Cerebellar nuclear complex (tissue), 1 donor: ENCODE data around the gene KCNQ1OT1.

Source experiments
- DNase-seq, 2 experiments: peaks; one replicate each; lab custom pipeline; 2025; lab: John Stamatoyannopoulos, UW

KCNQ1OT1 gene

DNA sequence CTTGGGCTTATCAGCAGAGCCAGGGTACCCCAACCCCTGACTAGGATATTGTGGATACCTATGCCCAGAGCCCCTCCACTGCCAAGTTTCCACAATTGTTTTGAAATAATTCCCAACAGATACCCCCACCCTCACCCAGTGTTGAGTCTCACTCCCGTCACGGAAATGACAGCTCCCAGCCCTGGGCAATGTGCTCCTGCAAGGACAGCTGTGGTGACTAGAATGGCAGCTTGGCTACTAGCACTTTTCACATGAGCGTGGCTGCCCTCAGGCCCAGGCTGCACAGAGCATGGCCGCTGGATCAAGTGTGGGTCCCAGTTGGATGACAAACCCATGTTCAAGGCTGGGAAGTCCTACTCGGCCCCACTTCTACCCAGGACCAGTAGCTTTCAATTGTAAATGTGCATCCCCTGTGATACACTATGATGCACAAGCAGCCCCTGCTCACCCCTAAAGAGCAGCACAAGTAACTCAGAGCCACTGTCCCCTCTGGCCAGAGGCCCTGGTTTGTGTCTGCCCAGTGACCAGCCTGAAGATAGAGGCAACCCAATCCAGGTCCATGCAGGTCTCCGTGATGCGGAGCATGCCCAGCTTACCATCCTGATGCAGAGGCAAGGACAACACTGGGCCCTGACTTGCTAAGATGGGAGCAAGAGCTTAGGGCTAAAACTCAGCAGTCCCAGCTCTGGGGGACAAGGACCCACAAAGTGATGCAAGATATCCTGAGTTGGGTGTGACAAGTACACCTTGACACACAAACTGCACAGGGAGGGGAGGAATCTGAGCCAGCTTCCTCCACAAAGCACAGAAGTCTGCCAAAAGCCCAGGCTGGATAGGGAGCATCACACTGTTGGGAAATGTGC, 13.2 kb downstream of the KCNQ1OT1 start:
- no peak for DNase-seq

DNA sequence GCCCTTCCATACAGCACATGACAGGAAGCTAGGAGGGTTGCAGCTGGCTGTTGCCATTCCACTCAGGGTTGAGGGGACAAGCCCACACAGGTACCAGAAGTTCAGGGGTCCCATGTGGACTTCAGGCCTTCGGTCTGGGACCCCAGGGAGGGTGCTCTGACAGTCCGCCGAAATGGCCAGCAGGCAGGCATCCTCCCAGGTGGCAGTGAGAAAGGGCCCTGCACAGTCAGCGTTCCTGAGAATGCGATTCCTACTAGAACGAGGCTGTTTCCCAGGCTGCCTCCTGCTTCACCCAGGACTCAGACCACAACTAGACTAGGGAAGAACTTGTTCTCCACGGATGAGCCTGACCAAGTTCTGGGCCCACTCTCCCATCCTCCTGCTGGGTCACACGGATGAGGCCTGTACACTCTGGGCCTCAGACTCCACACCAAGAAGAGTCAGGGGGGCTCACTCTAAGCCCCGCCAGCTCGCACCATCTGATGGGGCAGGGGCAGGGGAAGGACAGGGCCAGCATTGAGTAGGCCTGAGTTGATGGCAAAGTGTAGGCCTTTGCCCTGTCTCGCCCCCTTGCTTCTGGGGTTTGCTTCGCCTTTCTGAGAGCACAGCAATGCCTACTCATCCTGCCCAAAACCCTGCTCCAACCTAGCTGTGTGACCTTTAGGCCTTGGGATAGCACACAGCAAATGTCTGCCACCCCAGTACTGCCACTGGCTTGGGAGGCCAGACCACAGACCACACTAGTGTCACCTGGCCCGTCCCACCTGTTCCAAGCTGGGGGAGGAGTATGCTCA, 14.0 kb downstream of the KCNQ1OT1 start:
- DNase-seq: no peak

DNA sequence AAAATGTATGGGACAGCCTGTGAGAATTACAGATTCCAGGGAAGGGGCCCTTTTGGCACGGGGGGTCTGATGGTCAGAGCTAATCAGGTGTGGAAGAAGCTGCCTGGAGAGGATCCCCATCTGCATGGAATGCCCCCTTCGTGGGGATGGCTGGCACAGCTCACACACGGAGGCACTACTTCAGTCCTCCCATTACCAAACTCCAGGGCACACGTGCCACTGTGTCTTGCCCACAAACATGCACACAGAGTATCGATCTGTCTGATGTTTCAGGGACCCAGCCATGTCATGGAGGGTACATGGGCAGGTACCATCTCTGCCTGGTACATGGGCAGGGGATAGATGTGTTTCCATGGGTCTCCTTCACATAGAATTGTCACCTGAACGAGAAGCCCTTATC, 14.7 kb downstream of the KCNQ1OT1 start:
- no peak for DNase-seq

DNA sequence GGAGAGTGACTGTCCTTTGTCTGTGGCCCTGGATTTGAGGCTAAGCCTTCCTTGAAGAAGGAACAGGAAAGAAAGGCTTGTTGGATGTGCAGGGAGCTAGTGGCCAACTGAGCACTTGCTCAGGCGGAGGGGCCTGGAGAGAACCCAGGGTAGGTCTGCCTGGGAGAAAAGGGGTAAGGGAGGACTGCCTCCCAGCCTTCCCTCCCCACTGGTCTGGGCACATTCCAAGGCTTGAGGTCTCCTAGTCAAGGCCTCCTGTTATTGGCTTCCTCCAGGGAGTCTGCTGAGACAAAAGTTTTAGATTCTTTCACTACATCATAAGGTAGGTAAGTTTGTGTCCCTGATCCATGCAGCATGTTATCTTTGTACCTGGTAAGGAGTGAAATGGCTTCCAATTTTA, 15.2 kb downstream of the KCNQ1OT1 start:
- no peak for DNase-seq

DNA sequence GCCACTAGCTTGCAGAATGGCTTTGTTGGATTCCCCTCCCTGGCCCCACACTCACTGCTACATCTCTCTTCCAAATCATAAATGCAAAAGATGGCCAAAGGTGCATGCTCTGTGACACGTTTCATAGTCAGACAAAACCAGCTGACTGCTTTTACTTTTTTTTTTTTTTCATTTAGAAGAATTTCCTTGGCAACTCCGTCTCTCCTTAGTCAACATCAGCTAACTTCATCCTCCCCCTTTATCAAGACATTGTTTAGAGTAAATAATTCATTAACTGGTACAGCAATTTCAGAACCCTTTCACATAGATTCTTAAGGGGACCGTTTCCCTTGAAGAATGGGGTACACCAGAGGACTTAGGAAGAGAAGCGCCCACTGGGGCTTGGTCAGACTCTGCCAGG, 16.0 kb downstream of the KCNQ1OT1 start:
- DNase-seq: no peak

DNA sequence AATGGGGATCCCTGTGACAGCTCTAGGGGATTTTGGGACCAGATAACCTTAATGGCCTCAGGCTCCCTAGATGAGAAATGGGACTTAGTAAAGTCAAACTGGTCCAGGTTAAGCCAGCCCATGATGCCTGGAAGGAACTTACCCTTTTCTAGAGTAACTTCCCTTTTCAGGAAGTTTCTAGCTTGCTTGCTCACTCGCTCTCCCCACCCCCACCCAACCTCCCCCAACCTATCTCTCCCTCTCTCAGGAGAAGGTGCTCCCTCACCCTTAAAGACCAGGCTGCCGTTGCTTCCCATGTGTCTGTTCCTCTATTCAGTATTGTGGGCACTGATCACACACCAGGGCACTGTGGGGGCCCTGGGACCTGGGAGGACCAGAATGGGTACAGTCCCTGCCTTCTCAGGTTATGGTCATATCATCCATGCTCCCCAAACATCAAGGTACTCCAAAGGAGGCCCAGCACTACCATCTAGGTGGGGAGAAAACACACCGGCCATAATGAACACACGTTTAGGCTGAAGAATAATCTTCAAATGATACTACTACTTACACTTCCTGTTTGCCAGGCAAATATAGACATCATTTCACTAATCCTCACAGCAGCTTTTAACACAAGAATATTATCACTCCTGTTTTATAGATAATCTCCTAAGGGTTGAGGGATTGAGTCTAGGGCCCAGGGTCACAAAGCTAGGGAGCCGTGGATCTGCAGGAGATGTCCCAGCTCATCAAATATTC, 18.2 kb downstream of the KCNQ1OT1 start:
- no peak for DNase-seq

DNA sequence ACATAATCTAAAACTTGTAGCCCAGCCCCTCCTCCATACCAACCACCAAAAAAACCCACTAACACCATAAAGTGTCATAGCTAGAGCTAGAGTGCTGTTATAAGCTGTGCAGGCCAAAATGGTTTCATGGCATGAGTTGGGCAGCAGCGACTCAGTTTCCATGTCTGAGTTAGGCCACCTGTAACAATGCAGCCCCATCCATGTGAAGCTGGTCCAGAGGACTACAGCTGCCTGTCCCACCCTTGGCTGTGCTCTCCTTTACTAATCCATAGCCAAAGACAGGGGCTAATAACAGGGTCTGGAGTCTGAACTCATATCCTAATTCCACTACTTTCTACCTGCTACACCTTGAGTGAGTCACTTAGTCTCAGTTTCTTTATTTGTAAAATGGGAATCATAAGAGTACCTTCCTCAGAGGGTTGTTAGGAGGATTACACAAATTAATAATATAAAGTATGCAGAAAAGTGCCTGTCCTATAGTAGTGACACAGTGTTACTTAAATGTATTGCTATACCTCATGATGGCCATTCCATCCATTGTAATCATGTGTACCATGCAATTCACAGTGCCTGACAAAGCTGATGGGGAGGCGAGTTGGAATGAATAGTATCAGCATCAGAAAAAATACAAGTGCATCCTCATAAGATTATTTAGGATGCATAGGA, 20.6 kb downstream of the KCNQ1OT1 start:
- no peak for DNase-seq

DNA sequence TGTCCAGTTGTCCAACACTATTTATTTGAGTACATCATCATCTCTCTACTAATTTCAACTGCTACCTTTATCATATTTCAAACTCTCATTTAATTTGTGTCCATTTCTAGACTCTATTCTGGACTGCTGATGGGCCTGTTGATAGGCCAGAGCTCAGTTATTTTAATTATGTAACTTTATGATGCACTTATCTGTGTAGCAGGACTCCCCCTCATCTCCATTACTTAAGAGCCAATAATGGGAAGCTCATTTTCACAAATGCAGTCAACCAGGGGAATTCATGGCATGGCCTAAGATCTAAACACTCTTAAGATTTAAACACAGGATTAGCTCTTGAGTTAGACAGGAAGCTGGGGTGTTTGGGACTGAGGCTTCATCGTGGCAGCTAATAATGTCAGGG, 21.4 kb downstream of the KCNQ1OT1 start:
- no peak for DNase-seq

DNA sequence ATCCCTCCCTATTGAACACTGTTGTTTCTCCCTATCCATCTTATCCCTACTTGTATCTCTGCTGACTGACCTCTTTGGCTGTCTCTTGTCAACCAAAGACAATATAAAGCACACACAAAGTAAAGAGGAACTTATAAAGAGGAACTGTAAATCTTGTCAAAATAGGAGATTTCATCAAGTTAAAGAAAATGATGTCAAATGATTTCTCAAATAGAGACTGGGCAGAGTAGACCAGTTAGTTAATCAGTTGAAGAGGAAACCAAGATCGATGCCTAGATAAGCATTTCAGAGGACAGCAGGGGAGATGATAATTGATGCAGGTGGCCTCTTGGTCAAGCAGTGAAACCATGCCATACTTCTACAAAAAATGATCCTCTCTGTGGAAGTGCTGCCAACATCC, 22.7 kb downstream of the KCNQ1OT1 start:
- no peak for DNase-seq

DNA sequence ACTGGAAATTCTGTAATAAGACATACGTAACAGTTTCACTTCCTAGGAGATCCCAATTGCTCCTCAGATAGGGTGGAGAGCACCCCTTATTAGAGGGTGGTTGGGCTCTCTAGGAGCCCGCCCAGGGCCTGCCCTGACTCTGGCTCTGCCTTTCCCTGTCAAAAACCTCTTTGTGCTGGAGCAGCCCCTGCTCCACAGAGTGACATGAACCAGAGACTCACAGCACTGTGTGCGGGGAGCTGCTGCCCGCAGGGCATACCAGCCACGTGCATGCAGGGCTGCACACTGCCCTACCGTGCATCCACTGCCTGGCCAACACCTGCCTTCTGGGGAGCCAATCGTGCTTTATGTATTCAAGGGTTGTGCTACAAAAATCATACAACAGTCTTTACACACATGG, 24.3 kb downstream of the KCNQ1OT1 start:
- DNase-seq: no peak

DNA sequence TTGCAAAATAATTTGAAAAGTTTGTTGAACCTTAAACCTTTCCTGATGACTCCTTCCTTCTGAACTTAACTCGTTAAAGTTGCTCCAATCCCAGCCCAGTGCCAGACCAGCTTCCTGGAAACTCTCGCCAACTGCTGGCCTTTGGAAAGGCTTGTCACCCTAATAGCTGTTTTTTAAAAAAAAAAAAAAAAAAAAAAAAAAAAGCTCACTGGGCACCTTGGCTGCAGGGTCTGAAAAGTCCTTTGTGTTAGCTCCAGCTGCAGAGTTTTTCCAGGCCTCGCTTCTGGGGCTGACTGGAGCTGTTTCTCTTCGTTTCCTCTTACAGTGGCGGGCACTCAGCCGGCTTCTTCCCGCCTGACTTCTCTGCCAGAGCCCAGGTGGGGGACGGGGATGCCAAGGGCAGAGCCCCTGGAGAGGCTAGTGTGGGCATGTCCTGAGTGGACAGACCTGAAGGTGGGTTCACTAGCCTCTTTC, 25.1 kb downstream of the KCNQ1OT1 start:
- DNase-seq: no peak

DNA sequence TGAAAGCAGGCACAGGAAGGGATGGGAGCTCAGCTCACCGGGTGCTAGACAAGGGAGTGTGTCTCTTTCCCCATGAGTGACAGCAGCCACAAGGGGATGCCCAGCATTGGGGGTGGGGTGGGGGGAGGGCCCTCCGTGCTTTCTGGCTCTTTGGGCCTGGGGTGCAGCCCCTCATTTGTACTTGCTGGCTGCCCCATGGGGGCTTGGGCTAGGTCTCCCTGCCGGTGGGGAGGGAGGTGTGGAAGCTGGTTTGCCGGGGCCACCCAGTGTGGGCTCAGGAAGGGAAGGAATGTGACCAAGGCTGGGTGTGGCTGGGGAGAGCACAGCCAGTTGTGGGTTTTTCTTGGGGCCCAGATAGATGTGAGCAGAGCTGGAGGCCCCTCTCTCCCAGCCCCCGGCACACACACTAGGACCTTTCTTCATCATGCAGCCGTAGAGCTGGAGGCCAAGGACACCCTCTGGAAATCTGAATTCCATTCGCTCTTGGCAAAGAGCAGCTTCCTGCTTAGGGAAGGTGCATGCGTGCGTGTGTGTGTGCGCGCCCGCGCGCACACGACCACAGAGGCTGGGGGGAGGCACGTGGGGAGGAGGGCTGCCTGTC, 25.8 kb downstream of the KCNQ1OT1 start:
- DNase-seq: no peak

DNA sequence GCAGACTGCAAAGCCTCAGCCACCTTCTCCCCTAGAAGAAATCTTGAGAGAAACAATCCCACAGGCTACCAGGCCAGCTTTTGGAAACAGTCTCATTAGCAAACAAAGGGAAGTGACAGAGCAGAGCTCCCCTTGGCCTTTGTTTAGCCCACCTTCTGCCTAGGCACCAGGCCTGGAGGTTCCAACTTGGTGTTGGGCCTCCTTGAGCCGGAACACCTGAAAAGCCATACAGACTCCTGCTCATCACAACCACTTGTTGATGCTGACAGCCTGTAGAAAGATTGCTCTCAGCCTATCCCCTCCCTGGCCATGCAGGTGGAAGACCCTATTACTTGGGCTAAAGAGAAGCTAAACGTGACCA, 26.6 kb downstream of the KCNQ1OT1 start:
- DNase-seq: no peak

DNA sequence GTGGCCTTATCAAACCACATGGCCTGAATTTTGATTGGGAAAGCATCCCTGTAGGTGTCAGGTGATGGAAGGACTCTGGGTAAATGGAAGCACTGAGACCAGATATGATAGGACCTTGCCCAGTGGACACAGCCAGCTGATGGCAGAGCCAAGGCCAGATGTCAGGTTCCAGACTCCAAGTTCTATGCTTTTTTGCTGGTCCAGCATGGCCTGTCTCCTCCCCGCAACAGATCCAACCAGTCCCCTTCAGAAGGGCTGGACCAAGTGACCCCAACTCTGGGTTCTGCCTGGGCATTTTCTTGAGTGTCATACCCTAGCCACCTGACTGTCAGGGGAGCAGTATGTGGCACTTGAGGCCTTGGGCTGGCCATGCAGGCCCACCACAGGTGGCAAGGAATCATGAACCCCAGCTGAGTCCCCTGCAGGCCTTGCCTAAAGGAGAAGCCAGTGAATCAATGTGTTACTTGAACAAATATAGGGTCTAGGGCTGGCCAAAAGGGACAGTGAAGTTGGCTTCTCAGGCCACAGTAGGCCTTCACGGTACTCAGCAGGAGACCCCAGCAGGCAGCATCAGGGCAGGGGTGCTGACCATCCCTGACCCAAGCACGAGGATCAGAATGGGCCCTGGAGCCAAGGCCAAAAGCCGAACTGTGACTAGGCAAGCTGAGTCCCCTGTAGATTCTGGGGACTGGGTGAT, 27.1 kb downstream of the KCNQ1OT1 start:
- no peak for DNase-seq

DNA sequence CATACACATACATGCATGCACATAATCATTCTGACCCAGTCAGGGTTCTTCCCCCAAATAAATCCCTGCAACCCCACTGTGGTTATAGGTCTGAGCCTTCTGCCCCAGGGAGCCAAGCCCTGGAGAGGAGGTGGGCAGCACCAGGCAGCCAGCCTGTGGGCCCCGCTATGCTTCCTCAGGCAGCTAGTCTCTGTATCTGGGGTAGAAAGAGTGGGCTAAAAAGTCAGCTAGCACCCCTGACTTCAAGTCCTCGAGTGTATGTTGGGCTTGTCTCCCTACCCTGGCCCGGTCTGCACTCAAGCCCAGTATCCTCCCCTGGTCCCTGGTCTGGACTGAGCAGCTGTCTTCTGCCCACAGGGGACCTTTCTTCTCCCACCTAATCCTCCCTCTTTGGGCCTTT, 28.0 kb downstream of the KCNQ1OT1 start:
- DNase-seq: no peak

DNA sequence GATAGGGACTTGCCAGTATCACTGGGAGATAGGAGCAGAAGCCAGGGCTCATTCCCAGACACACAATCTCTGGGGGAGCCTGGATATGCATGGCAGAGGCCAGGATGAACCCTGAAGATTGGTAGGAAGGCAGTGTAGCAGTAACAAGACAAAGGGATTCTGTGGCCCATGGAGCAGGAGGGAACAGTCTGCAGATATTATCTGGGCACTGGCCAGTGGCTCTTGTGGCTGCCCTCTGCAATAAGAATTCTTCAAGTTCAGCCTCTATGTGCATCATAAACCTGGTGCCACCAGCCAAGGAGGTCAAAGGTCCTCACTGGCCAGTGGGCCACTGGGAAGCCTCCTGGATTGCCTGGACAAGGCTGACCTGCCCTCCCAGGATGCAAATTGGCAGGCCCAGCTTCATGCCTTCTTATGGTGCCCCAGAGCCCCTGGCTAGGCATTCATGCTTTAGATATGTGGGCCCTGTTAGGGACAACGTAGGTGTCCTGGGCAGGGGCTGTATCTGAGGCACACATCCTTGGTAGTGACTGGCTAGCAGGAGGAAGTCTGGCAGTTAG, 29.2 kb downstream of the KCNQ1OT1 start:
- no peak for DNase-seq

DNA sequence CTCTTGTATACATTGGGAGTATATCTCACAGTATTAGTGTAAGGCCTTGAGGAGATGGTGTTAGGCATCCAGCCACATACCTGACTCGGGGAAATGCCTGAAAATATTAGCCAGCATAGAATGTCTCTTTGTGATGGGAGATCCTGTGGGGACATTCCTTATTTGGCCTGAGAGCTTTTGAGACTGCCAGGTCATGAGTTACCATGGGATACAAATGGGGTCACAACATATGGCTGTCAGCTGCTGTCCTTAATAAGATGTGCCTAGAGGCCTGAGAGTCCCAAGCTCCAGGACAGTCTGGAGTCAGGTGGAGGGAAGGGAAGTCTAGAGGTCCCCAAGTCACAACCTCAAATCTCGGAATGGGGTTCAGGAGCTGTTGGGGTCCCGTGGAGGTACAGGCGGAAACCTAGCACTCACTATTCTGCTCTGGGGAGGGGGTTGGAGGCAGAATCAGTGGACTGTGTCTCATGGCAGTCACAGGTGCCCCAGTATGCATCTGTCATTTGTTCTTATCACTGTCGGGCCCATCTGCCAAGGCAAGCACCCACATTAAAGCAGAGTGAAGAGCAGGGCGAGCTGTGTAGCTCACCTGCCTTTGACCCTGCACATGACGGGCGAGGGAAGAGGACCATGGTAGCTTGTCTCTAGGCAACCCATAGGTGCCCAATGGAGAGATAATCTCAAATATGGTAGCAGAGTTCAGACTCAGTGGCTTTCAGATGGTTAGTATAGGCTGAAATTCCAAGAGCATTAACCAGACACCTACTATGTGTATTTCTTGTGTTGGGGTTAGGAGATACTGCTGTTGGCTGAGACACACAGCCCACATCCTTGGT, 29.9 kb downstream of the KCNQ1OT1 start:
- DNase-seq: no peak

DNA sequence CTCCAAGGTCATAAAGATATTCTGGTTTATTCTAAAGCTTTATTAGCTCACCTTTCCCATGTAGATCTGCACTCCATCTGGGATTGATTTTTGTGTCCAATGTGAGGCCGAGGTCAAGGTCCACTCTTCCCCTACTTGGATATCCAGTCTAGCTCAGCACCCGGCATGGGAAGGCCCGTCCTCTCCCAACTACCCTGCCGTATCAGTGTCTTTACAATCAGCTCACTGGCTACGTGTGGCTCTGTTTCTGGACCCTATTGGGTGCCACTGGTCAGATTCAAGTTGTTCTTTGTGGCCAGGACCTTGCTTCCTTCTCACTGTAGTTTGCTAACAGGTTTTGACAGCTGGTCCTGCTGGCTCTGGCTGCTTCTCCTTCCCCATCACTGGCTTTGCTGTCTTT, 30.9 kb downstream of the KCNQ1OT1 start:
- DNase-seq: no peak

DNA sequence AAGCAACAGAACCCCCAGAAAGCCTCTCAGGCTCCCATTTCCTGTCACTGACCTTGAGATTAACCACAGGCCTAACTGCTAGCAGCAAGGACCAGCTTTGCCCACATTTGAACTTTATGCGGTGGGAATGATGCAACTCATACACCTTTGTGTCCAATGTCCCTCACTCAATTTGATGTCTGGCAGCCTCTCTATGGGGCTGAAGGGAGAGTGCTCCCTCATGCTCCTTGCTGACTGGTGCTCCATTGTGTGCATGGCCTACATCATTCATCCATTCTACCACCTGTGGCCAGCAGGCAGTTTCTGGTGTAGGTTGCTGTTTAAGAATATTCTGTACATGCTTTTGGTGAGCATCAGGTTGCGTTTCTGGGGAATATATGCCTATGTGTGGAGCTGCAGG, 31.9 kb downstream of the KCNQ1OT1 start:
- DNase-seq: no peak
